Measurements from ENCODE around the gene ACBD7.

- TF ChIP-seq TAF1 (IDR thresholded peaks at IDR 0.05; ENCODE audit: borderline replicate concordance, low read depth, low read length): no peak
- no peak for TF ChIP-seq POLR2A (IDR thresholded peaks at IDR 0.05; ENCODE audit: low read depth, low read length)
- no peak for TF ChIP-seq POLR2AphosphoS5 (IDR thresholded peaks at IDR 0.05; ENCODE audit: low read depth, low read length)
These were observed 28.7 kb downstream of the ACBD7 start for GRCh38 chr10:15059914-15060313.
